NCI-H774 (cell line): ENCODE data around the gene PRKCE.

Experiments used
- DNase-seq: peaks from one replicate; lab custom pipeline; 2025; lab: John Stamatoyannopoulos, UW

The PRKCE gene

DNA sequence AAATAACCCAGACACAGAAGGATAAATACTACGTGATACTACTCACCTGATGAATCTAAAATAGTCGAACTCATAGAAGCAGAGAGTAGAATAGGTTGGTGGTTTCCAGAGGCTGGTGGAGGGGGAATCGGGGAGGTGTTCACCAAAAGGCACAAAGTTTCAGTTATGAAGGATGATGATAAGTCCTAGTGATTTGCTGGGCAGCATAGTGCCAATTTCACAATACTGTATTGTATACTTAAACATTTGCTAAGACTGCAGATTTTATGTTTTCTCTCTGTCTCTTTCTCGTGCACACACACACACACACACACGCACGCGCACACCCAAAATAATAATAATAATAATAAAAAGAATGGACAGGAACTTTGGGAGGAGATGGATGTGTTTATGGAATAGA, 425.4 kb downstream of the PRKCE start:
- DNase-seq, result no peak

- DNase-seq, result no peak
Observed at GRCh38 chr2:46077522-46078107, 426.1 kb downstream of the PRKCE start.

DNA sequence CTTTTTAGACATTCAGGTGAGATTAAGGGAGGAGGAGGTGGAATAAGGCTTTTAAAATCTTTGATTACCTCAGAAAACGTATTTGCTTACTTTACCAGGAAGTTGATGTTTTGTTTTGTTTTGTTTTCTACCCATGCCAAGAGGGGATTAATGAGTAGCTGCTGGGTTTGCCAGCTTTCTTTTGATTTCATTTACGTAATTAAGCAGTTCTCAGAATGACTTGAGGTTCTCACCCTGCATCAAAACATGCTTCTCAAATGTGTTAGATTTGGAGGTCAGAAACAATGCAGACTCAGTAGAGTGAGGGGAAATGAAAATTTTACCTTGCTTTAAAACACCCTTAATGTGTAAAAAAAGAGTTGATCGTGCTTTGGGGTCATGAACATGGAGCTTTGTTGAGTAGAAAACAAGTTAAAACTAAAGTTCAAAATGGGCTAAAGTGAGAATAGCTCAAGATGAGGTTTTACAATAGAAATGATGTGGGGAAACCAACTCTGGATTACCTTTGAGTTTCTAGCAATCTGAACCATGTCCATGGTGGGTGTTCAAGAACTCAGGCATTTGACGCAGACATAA, 428.6 kb downstream of the PRKCE start:
- no peak for DNase-seq

GRCh38 chr2:46082531-46083485, 431.3 kb downstream of the PRKCE start:
- DNase-seq, result no peak

- DNase-seq, result no peak
Observed at GRCh38 chr2:46086578-46087070, 435.1 kb downstream of the PRKCE start.

GRCh38 chr2:46087492-46087891, 436.0 kb downstream of the PRKCE start:
- no peak for DNase-seq

DNA sequence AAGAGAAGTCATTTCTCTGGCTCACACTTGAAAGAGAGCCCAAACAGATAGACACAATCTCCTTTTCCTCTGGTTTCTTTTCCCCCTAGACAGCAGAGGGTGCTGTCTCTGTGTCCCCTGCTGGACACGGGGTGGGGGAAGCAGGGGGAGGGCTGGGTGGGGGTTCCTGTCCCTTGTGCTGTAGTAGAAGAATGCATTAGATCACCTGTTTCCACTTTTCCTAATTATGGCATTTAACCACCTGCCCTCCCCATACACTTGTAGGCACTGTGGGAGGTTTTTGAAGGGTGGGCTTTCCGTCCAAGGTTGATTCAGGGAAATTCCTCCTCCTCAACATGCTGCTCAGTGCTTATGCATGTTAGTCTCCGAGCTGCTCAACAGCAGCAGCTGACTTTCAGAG, 439.5 kb downstream of the PRKCE start:
- no peak for DNase-seq

GRCh38 chr2:46091961-46092667, 440.6 kb downstream of the PRKCE start:
- DNase-seq, result no peak

GRCh38 chr2:46094689-46095088, 443.2 kb downstream of the PRKCE start:
- no peak for DNase-seq

GRCh38 chr2:46095830-46096229, 444.4 kb downstream of the PRKCE start:
- DNase-seq, result no peak

- no peak for DNase-seq
Observed at GRCh38 chr2:46096260-46096659, 444.8 kb downstream of the PRKCE start.

- DNase-seq, result no peak
Observed at GRCh38 chr2:46097714-46098480, 446.4 kb downstream of the PRKCE start.

- DNase-seq, result no peak
Observed at GRCh38 chr2:46098621-46099062, 447.2 kb downstream of the PRKCE start.

DNA sequence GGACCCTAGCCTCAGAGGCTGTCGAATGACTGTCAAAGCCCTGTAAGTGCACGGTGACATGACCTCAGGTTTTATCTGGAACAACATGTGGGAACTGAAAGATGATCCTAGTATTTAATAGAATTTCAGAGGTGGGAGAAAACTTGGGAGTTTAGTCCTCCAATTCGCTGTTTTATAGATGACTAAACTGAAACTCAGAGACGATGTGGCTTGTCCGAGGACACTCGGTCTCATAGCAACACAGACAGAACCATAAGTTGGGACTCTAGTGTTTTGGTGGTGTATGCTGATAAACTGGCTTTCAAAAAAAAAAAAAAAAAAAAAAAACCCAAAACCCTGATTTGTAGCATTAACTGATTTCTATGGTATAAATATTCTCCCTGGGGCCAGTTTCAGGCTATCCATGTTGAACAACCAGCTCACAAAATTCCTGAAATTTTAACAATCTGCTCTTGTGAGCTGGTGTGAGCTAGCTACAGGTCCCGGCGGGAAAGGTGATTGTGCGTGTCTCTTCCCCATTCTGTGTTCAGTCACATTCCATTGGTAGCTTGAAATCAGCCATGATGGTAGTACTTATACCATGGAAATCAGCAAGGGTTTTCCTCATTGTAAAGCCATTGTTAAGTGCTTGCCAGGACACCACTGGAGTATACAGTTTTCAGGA, 450.2 kb downstream of the PRKCE start:
- DNase-seq, result no peak

- DNase-seq, result no peak
Observed at GRCh38 chr2:46106690-46107089, 455.2 kb downstream of the PRKCE start.

- DNase-seq, result no peak
Observed at GRCh38 chr2:46114996-46115395, 463.5 kb downstream of the PRKCE start.

GRCh38 chr2:46116150-46116549, 464.7 kb downstream of the PRKCE start:
- DNase-seq, result no peak

GRCh38 chr2:46116553-46116991, 465.1 kb downstream of the PRKCE start:
- no peak for DNase-seq

- DNase-seq, result no peak
Observed at GRCh38 chr2:46117379-46117778, 465.9 kb downstream of the PRKCE start.

DNA sequence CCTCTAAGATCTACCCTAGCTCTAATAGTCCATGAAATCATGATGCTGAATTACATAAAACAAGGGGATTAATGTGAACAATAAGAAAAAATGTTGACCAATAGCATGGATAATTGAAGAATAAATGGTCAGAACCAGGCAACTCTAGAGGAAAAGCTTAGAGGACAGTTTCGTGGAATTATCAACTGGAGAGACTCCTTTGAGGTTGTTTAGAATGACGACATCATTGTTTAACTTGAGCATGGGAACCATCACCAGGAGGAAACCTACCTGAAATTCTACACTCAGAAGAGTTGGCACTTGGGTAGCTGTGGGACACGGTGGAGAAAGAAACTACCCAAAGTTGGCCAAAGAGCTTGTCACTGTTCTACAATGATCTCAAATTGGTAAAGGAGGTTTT, 466.5 kb downstream of the PRKCE start:
- DNase-seq, result no peak
